Measurements from ENCODE around the gene CYTH3.

Gene CYTH3

GRCh38 chr7:6249043-6249442 is 23.4 kb downstream of the CYTH3 start:
- Histone ChIP-seq H3K27me3 (ENCODE audit: control insufficient read depth, insufficient read depth, low read length) (no peaks in the 10 kb centered on the region), H3K4me3 (ENCODE audit: low read length) (no peak overlapping the region), H3K4me1 (ENCODE audit: control insufficient read depth, insufficient read depth, low read length) (no peaks in the 10 kb centered on the region), H3K36me3 (ENCODE audit: control insufficient read depth, insufficient read depth, low read length) (no peaks in the 10 kb centered on the region), H3K9ac (ENCODE audit: low read length) (no peak overlapping the region), H3K27ac (ENCODE audit: low read depth, low read length) (no peak overlapping the region)

GRCh38 chr7:6248581-6248980 is 23.8 kb downstream of the CYTH3 start:
- no peak overlapping the region for H3K4me3 ChIP-seq (ENCODE audit: low read length)
- H3K4me1 ChIP-seq (ENCODE audit: control insufficient read depth, insufficient read depth, low read length): no peaks in the 10 kb centered on the region
- no peaks in the 10 kb centered on the region for H3K36me3 ChIP-seq (ENCODE audit: control insufficient read depth, insufficient read depth, low read length)
- no peaks in the 10 kb centered on the region for H3K27me3 ChIP-seq (ENCODE audit: control insufficient read depth, insufficient read depth, low read length)
- no peak overlapping the region for H3K9ac ChIP-seq (ENCODE audit: low read length)
- no peak overlapping the region for H3K27ac ChIP-seq (ENCODE audit: low read depth, low read length)

- Histone ChIP-seq H3K27ac (ENCODE audit: low read depth, low read length) (no peak overlapping the region), H3K4me1 (ENCODE audit: control insufficient read depth, insufficient read depth, low read length) (no peaks in the 10 kb centered on the region), H3K4me3 (ENCODE audit: low read length) (no peak overlapping the region)
Measured at GRCh38 chr7:6246251-6246917, 26.0 kb downstream of the CYTH3 start.

GRCh38 chr7:6244021-6244420 is 28.4 kb downstream of the CYTH3 start:
- H3K27me3 ChIP-seq (ENCODE audit: control insufficient read depth, insufficient read depth, low read length): no peaks in the 10 kb centered on the region
- H3K4me3 ChIP-seq (ENCODE audit: low read length): no peak overlapping the region
- H3K9ac ChIP-seq (ENCODE audit: low read length): no peak overlapping the region
- H3K4me1 ChIP-seq (ENCODE audit: control insufficient read depth, insufficient read depth, low read length): no peaks in the 10 kb centered on the region
- no peak overlapping the region for H3K27ac ChIP-seq (ENCODE audit: low read depth, low read length)
- H3K36me3 ChIP-seq (ENCODE audit: control insufficient read depth, insufficient read depth, low read length): no peaks in the 10 kb centered on the region

More at GRCh38 chr7:6246251-6246917, 26.0 kb downstream of the CYTH3 start:
- no peaks in the 10 kb centered on the region for H3K27me3 ChIP-seq (ENCODE audit: control insufficient read depth, insufficient read depth, low read length)
- H3K9ac ChIP-seq (ENCODE audit: low read length): no peak overlapping the region
- no peaks in the 10 kb centered on the region for H3K36me3 ChIP-seq (ENCODE audit: control insufficient read depth, insufficient read depth, low read length)

- H3K9ac ChIP-seq (ENCODE audit: low read length): no peak overlapping the region
- H3K4me1 ChIP-seq (ENCODE audit: control insufficient read depth, insufficient read depth, low read length): no peaks in the 10 kb centered on the region
- H3K27ac ChIP-seq (ENCODE audit: low read depth, low read length): no peak overlapping the region
- H3K4me3 ChIP-seq (ENCODE audit: low read length): no peak overlapping the region
- H3K36me3 ChIP-seq (ENCODE audit: control insufficient read depth, insufficient read depth, low read length): no peaks in the 10 kb centered on the region
- H3K27me3 ChIP-seq (ENCODE audit: control insufficient read depth, insufficient read depth, low read length): no peaks in the 10 kb centered on the region
Measured at GRCh38 chr7:6243168-6243567, 29.3 kb downstream of the CYTH3 start.

GRCh38 chr7:6242561-6242960 is 29.9 kb downstream of the CYTH3 start:
- no peak overlapping the region for H3K4me3 ChIP-seq (ENCODE audit: low read length)
- H3K9ac ChIP-seq (ENCODE audit: low read length): no peak overlapping the region
- H3K27ac ChIP-seq (ENCODE audit: low read depth, low read length): no peak overlapping the region
- no peaks in the 10 kb centered on the region for H3K4me1 ChIP-seq (ENCODE audit: control insufficient read depth, insufficient read depth, low read length)
- no peaks in the 10 kb centered on the region for H3K27me3 ChIP-seq (ENCODE audit: control insufficient read depth, insufficient read depth, low read length)
- no peaks in the 10 kb centered on the region for H3K36me3 ChIP-seq (ENCODE audit: control insufficient read depth, insufficient read depth, low read length)

GRCh38 chr7:6241607-6241973 is 30.8 kb downstream of the CYTH3 start:
- no peak overlapping the region for H3K27ac ChIP-seq (ENCODE audit: low read depth, low read length)
- no peak overlapping the region for H3K9ac ChIP-seq (ENCODE audit: low read length)
- H3K36me3 ChIP-seq (ENCODE audit: control insufficient read depth, insufficient read depth, low read length): no peaks in the 10 kb centered on the region

GRCh38 chr7:6238309-6238925 is 34.0 kb downstream of the CYTH3 start:
- Histone ChIP-seq H3K4me1 (ENCODE audit: control insufficient read depth, insufficient read depth, low read length) (no peaks in the 10 kb centered on the region), H3K27ac (ENCODE audit: low read depth, low read length) (no peak overlapping the region), H3K9ac (ENCODE audit: low read length) (no peak overlapping the region), H3K36me3 (ENCODE audit: control insufficient read depth, insufficient read depth, low read length) (no peaks in the 10 kb centered on the region), H3K27me3 (ENCODE audit: control insufficient read depth, insufficient read depth, low read length) (no peaks in the 10 kb centered on the region), H3K4me3 (ENCODE audit: low read length) (no peak overlapping the region)

More at GRCh38 chr7:6241607-6241973, 30.8 kb downstream of the CYTH3 start:
- Histone ChIP-seq H3K4me1 (ENCODE audit: control insufficient read depth, insufficient read depth, low read length) (no peaks in the 10 kb centered on the region), H3K27me3 (ENCODE audit: control insufficient read depth, insufficient read depth, low read length) (no peaks in the 10 kb centered on the region), H3K4me3 (ENCODE audit: low read length) (no peak overlapping the region)

GRCh38 chr7:6237730-6238129 is 34.7 kb downstream of the CYTH3 start:
- H3K4me3 ChIP-seq (ENCODE audit: low read length): no peak overlapping the region
- H3K27ac ChIP-seq (ENCODE audit: low read depth, low read length): no peak overlapping the region
- no peaks in the 10 kb centered on the region for H3K27me3 ChIP-seq (ENCODE audit: control insufficient read depth, insufficient read depth, low read length)
- H3K36me3 ChIP-seq (ENCODE audit: control insufficient read depth, insufficient read depth, low read length): no peaks in the 10 kb centered on the region
- no peak overlapping the region for H3K9ac ChIP-seq (ENCODE audit: low read length)
- no peaks in the 10 kb centered on the region for H3K4me1 ChIP-seq (ENCODE audit: control insufficient read depth, insufficient read depth, low read length)

- Histone ChIP-seq H3K27me3 (ENCODE audit: control insufficient read depth, insufficient read depth, low read length) (no peaks in the 10 kb centered on the region), H3K4me1 (ENCODE audit: control insufficient read depth, insufficient read depth, low read length) (no peaks in the 10 kb centered on the region), H3K9ac (ENCODE audit: low read length) (no peak overlapping the region), H3K27ac (ENCODE audit: low read depth, low read length) (no peak overlapping the region), H3K36me3 (ENCODE audit: control insufficient read depth, insufficient read depth, low read length) (no peaks in the 10 kb centered on the region), H3K4me3 (ENCODE audit: low read length) (no peak overlapping the region)
Measured at GRCh38 chr7:6237011-6237410, 35.4 kb downstream of the CYTH3 start.

GRCh38 chr7:6235029-6235871 is 37.2 kb downstream of the CYTH3 start:
- no peaks in the 10 kb centered on the region for H3K4me1 ChIP-seq (ENCODE audit: control insufficient read depth, insufficient read depth, low read length)
- H3K4me3 ChIP-seq (ENCODE audit: low read length): no peak overlapping the region
- H3K27ac ChIP-seq (ENCODE audit: low read depth, low read length): no peak overlapping the region
- H3K27me3 ChIP-seq (ENCODE audit: control insufficient read depth, insufficient read depth, low read length): no peaks in the 10 kb centered on the region
- H3K36me3 ChIP-seq (ENCODE audit: control insufficient read depth, insufficient read depth, low read length): no peaks in the 10 kb centered on the region
- no peak overlapping the region for H3K9ac ChIP-seq (ENCODE audit: low read length)

- Histone ChIP-seq H3K4me3 (ENCODE audit: low read length) (no peak overlapping the region), H3K36me3 (ENCODE audit: control insufficient read depth, insufficient read depth, low read length) (no peaks in the 10 kb centered on the region), H3K9ac (ENCODE audit: low read length) (no peak overlapping the region), H3K27me3 (ENCODE audit: control insufficient read depth, insufficient read depth, low read length) (no peaks in the 10 kb centered on the region), H3K4me1 (ENCODE audit: control insufficient read depth, insufficient read depth, low read length) (no peaks in the 10 kb centered on the region), H3K27ac (ENCODE audit: low read depth, low read length) (no peak overlapping the region)
Measured at GRCh38 chr7:6234384-6234783, 38.0 kb downstream of the CYTH3 start.
